ACC112 (cell line): ENCODE results near the gene HIC1.

Source experiments
- H2AFZ ChIP-seq: fragments of 200-600 bp; sonication (generic); one replicate; pipeline ENCODE4 v1.6.0; 2017; ENCODE audit warnings: antibody characterized with exemption, low read length; ENCODE audit not compliant: unreplicated experiment
- H3K27ac ChIP-seq: fragments of 200-600 bp; sonication (generic); 2 replicates; pipeline ENCODE4 v1.5.1; 2014; ENCODE audit warnings: low read depth, mild to moderate bottlenecking, antibody characterized with exemption, low read length, moderate library complexity
- H3K27me3 ChIP-seq: fragments of 200-600 bp; sonication (generic); 2 replicates; pipeline ENCODE4 v1.6.1; 2014; ENCODE audit warnings: mild to moderate bottlenecking, antibody characterized with exemption, low read length, moderate library complexity, mixed read lengths; ENCODE audit not compliant: insufficient read depth
- H3K36me3 ChIP-seq: fragments of 200-600 bp; sonication (generic); 2 replicates; pipeline ENCODE4 v1.6.1; 2016; ENCODE audit warnings: mild to moderate bottlenecking, antibody characterized with exemption, low read length, moderate library complexity, mixed read lengths; ENCODE audit not compliant: insufficient read depth
- H3K4me1 ChIP-seq: fragments of 200-600 bp; sonication (generic); one replicate; pipeline ENCODE4 v1.6.1; 2016; ENCODE audit warnings: low read length, mixed read lengths; ENCODE audit not compliant: insufficient read depth, unreplicated experiment, control insufficient read depth
- H3K4me3 ChIP-seq: fragments of 200-600 bp; sonication (generic); 2 replicates; pipeline ENCODE4 v1.5.1; 2014; ENCODE audit warnings: mild to moderate bottlenecking, low read depth, low read length
- H3K79me2 ChIP-seq: fragments of 200-600 bp; sonication (generic); one replicate; pipeline ENCODE4 v1.6.0; 2016; ENCODE audit warnings: low read length; ENCODE audit not compliant: control insufficient read depth, unreplicated experiment, insufficient read depth

HIC1 gene

DNA sequence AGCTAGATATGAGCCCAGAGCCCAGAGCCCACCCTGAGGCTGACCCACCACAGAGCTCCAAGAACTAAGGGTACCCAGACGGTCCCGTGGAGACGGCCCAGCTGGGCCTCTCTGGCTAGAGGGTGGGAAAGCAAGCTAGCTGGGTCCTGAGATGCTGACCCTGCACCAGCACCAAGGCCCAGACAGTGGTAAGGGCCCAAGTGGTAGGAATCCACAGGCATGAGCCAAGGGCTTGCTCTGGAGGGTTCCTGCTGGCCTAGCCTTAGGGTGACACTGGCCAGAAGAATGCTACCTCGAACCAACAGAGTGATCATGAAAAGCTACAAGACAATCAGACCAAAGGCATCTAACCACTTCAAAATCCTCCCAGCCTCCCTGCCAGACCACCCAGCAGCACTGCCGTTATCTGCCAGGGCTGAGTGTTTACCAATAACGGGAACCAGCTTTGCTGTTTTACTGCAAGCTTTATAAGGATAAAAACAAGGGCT, 13.2 kb downstream of the HIC1 start:
- H3K79me2 ChIP-seq: no peaks in the 10 kb centered on the region
- no peak overlapping the region for H2AFZ ChIP-seq
- H3K4me3 ChIP-seq: no peak overlapping the region
- peaks cover 65% of the 10 kb centered on the region for H3K4me1 ChIP-seq
- no peaks in the 10 kb centered on the region; the same call in 1 of the 2 replicates for H3K36me3 ChIP-seq
- H3K27ac ChIP-seq: peak overlapping the region; percentile 2; the same call in 1 of the 2 replicates
- H3K27me3 ChIP-seq: no peaks in the 10 kb centered on the region

GRCh38 chr17:2068519-2069051, 13.7 kb downstream of the HIC1 start:
- peak overlapping the region; percentile 2; the same call in 1 of the 2 replicates for H3K27ac ChIP-seq

GRCh38 chr17:2070241-2071023, 15.5 kb downstream of the HIC1 start:
- Histone ChIP-seq H2AFZ (no peak overlapping the region), H3K4me3 (no peak overlapping the region), H3K4me1 (peaks cover 47% of the 10 kb centered on the region), H3K36me3 (no peaks in the 10 kb centered on the region; the same call in 1 of the 2 replicates), H3K27me3 (no peaks in the 10 kb centered on the region), H3K27ac (no peak overlapping the region), H3K79me2 (no peaks in the 10 kb centered on the region)

More at GRCh38 chr17:2068519-2069051, 13.7 kb downstream of the HIC1 start:
- no peaks in the 10 kb centered on the region for H3K79me2 ChIP-seq
- no peaks in the 10 kb centered on the region; the same call in 1 of the 2 replicates for H3K36me3 ChIP-seq
- no peak overlapping the region for H3K4me3 ChIP-seq
- H3K4me1 ChIP-seq: peaks cover 63% of the 10 kb centered on the region
- H3K27me3 ChIP-seq: no peaks in the 10 kb centered on the region
- no peak overlapping the region for H2AFZ ChIP-seq

- no peak overlapping the region for H3K27ac ChIP-seq
- no peaks in the 10 kb centered on the region for H3K36me3 ChIP-seq
- H3K79me2 ChIP-seq: no peaks in the 10 kb centered on the region
- H2AFZ ChIP-seq: no peak overlapping the region
- H3K4me1 ChIP-seq: peaks cover 42% of the 10 kb centered on the region
- H3K27me3 ChIP-seq: no peaks in the 10 kb centered on the region
- no peak overlapping the region for H3K4me3 ChIP-seq
Measured at GRCh38 chr17:2071024-2071385, 16.1 kb downstream of the HIC1 start.

DNA sequence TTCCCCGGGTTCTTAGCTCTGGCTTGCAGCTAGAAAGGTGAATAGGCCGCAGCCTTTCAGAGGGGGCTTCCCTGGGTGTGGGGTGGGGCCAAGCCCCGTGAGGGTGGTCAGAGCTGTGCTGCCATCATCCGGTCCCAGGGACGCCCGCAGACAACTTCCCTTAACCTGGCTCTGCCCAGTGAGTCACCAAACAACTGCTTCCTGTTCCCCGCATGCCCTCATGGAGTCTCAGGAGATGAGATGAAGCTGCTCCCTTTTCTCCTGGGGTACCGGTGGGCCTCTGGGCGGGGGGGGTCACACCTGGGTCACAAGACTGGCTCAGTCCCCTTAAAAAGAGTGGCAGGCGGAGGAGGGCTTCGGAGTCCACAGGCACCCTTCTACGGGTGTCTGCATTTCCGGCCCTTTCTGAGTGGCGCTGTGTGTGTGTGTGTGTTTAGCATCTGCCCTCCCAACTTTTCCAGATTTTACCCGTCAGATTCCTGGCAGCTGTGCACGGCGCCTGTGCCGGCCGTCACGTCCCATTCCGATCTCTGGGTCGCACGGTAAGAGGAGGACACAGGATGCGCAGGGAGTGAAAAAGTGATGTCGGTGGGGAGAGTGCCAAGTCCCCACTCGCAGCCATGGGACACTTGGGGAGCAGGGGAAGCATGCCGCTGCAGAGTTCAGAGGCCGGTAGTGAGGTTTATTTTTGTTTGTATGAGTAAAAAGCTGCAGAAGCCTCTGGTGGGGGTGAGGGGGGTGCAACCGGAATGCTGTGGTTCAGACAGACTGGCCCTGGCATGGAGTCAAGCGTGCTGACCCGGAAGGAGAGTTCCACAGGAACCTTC, 16.8 kb downstream of the HIC1 start:
- Histone ChIP-seq H3K27me3 (no peaks in the 10 kb centered on the region), H3K4me1 (peaks cover 35% of the 10 kb centered on the region), H3K27ac (no peak overlapping the region), H3K36me3 (no peaks in the 10 kb centered on the region), H2AFZ (no peak overlapping the region), H3K4me3 (no peak overlapping the region), H3K79me2 (no peaks in the 10 kb centered on the region)

GRCh38 chr17:2074919-2075318, 20.0 kb downstream of the HIC1 start:
- Histone ChIP-seq H3K27me3 (no peaks in the 10 kb centered on the region), H3K4me3 (no peak overlapping the region), H3K79me2 (no peaks in the 10 kb centered on the region), H3K27ac (no peak overlapping the region), H3K36me3 (no peaks in the 10 kb centered on the region), H3K4me1 (peaks cover 12% of the 10 kb centered on the region), H2AFZ (no peak overlapping the region)

- no peak overlapping the region for H2AFZ ChIP-seq
- H3K79me2 ChIP-seq: no peaks in the 10 kb centered on the region
- H3K4me1 ChIP-seq: peaks cover 12% of the 10 kb centered on the region
- no peak overlapping the region for H3K4me3 ChIP-seq
- no peaks in the 10 kb centered on the region for H3K36me3 ChIP-seq
- no peaks in the 10 kb centered on the region for H3K27me3 ChIP-seq
- H3K27ac ChIP-seq: no peak overlapping the region
Measured at GRCh38 chr17:2075336-2076086, 20.6 kb downstream of the HIC1 start.

DNA sequence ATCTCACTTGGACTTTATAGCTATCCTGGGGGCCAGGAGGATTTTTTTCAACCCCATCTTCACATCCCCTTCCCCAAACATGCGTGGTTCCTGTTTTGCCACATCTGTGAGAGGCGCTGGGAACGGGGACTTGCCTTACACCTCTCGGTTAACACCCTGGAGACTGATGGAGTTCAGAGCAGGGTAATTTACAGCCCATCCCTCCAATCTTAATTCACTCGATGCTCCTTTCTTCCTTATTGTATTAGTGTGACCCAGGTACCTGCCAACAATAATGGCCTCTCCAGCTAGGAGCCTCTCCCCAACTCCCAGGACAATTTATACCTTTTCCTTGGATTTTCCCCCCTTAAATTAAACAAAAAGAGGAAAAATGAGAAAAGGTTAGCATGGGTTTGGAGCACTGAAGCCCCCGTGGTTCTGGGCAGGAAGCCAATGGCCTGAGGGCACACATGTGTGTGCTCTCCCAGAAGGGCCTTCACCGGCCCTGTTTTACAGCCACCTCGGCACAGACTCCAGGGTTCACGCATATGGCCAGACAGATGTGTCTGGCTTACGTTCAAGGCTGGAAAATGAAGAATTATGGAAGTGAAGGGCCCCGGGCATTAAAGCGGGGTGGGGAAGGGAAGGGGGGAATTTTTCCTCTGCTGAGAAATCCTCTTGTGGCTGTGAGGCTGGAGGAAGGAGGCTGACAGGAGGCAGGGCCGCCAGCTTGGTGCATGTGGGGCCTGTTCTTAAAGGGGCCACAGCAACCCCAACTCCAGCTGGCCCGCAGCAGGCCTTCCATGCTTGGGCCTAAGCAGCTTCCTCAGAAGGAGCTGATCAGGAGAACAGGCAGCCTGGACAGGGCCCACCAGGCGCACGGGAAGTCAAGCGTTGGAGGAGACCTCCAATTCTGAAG, 21.4 kb downstream of the HIC1 start:
- no peak overlapping the region for H3K4me3 ChIP-seq
- no peak overlapping the region for H3K27ac ChIP-seq
- H3K36me3 ChIP-seq: peaks cover 4% of the 10 kb centered on the region; the same call in 1 of the 2 replicates
- peaks cover 11% of the 10 kb centered on the region for H3K4me1 ChIP-seq
- no peaks in the 10 kb centered on the region for H3K79me2 ChIP-seq
- no peaks in the 10 kb centered on the region for H3K27me3 ChIP-seq
- no peak overlapping the region for H2AFZ ChIP-seq

DNA sequence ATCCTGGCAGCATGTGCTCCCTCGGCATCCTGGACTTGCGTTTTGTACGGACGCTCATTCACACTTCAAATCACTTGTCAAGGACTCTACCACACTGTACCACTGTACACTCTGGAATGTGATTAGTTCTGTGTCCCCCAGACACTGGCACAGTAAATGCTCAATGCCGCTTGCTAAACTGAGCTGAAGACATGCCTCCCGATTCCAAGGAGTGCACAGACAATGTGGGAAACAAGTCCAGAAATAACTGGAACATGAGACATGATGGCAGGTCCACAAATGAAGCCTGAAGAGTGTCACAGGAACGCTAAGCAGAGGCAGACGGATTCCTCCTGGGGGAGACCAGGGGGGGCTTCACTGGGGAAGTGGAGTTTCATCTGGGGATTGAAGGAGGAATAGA, 22.1 kb downstream of the HIC1 start:
- Histone ChIP-seq H2AFZ (no peak overlapping the region), H3K36me3 (peaks cover 4% of the 10 kb centered on the region; the same call in 1 of the 2 replicates), H3K79me2 (no peaks in the 10 kb centered on the region), H3K27ac (no peak overlapping the region), H3K4me3 (no peak overlapping the region), H3K27me3 (no peaks in the 10 kb centered on the region), H3K4me1 (peaks cover 9% of the 10 kb centered on the region)
